T-helper 2 cell treated with Interferon-gamma antibody and Interleukin-4, amounts not matched to agents 5 μg/mL and 100 μg/mL, for 36 hours (primary cell): ENCODE results near the gene SMAD3.
A peak's percentile ranks its signal among the peaks of the same experiment; 100 is the strongest.
"Not testable (repeated sequence)": the region's sequence is repeated elsewhere in the genome, so short reads cannot be mapped to it uniquely, and the experiment has no call there.

ENCODE experiments used
- DNase-seq: peaks from one replicate; pipeline ENCODE4 v3.0.0; 2021; ENCODE audit warnings: low spot score
- H3K27ac Mint-ChIP-seq: one replicate; pipeline ENCODE4 v1.8.0; 2021; ENCODE audit warnings: mild to moderate bottlenecking, mixed read lengths
- H3K27me3 Mint-ChIP-seq: one replicate; pipeline ENCODE4 v1.8.0; 2021; ENCODE audit warnings: low read depth, mixed read lengths
- H3K36me3 Mint-ChIP-seq: one replicate; pipeline ENCODE4 v1.8.0; 2021; ENCODE audit warnings: low read depth, mixed read lengths
- H3K4me1 Mint-ChIP-seq: one replicate; pipeline ENCODE4 v1.8.0; 2021; ENCODE audit warnings: low read depth, mixed read lengths
- H3K4me3 Mint-ChIP-seq: one replicate; pipeline ENCODE4 v1.8.0; 2022; ENCODE audit warnings: mild to moderate bottlenecking, moderate library complexity, mixed read lengths
- H3K9me3 Mint-ChIP-seq: one replicate; pipeline ENCODE4 v1.8.0; 2021; ENCODE audit warnings: mixed read lengths

The SMAD3 gene

DNA sequence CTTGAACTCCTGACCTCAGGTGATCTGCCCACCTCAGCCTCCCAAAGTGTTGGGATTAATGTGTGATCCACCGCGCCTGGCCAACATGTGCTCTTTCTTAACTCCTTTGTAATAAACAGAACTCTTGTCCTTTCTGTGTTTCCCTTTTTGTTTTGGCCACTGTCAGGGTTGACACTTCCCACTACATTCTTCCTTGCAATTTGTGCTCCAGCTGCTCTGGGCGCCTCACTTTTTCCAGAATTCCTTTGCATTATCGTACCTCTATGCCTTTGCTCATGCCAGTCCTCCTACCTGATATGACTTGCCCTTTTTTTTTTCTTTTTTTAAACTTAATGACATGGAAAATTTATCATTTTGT, 38.8 kb upstream of the SMAD3 start:
- peaks cover 14% of the 10 kb centered on the region for H3K27me3 Mint-ChIP-seq
- H3K4me3 Mint-ChIP-seq, result no peak overlapping the region
- no peaks in the 10 kb centered on the region for H3K9me3 Mint-ChIP-seq
- DNase-seq, result no peak
- H3K36me3 Mint-ChIP-seq, result no peaks in the 10 kb centered on the region
- H3K4me1 Mint-ChIP-seq, result peaks cover 14% of the 10 kb centered on the region
- H3K27ac Mint-ChIP-seq, result no peak overlapping the region

DNA sequence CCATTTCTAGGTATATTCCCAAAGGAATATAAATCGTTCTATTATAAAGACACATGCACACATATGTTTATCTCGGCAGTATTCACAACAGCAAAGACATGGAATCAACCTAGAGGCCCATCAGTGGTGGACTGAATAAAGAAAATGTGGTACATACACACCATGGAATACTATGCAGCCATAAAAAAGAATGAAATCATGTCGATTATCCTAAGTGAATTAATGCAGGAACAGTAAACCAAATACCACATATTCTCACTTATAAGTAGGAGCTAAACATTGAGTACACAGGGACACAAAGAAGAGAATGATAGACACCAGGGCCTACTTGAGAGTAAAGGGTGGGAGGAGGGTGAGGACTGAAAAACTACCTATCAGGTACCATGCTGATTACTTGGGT, 37.0 kb upstream of the SMAD3 start:
- H3K27ac Mint-ChIP-seq, H3K27me3 Mint-ChIP-seq, H3K4me3 Mint-ChIP-seq, H3K36me3 Mint-ChIP-seq, H3K9me3 Mint-ChIP-seq, DNase-seq: not testable (repeated sequence)
- H3K4me1 Mint-ChIP-seq, result peaks cover 14% of the 10 kb centered on the region

DNA sequence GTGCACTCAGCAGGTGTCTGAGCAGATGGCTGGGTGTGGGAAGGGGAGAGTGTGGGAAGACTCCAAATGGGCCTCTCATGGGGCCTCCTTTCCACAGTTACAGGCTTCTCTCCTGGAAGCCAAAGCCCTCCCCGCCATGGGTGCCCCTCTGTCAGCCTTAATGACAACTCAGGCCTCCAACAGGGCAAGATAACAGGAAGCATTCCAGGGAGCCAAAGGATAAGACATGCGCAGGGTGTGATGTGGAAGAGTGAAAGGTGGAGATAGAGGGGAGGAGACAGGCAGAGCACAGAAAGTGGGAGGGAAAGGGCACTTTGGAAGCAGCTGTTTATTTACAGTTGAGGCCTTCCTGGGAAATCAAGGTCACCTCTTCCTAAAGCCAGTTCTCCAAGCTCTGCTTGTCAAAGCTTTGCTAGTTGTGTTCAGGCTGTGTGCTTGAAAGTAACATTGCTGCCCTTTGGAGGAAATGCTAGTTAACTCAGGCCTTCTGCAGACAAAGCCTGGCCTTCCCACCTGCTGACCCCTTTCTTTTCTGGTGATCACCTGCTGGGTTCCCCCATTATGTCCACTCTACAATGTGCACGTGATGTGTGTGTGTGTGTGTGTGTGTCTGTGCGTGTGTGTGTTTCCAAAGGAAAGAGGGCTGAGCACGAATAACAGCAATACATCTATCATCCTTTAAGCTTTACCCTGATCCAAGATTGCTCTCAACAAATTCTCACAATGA, 35.2 kb upstream of the SMAD3 start:
- H3K4me3 Mint-ChIP-seq, result no peak overlapping the region
- DNase-seq, result no peak
- no peaks in the 10 kb centered on the region for H3K36me3 Mint-ChIP-seq
- peaks cover 13% of the 10 kb centered on the region for H3K4me1 Mint-ChIP-seq
- H3K27me3 Mint-ChIP-seq, result peaks cover 16% of the 10 kb centered on the region
- no peak overlapping the region for H3K27ac Mint-ChIP-seq
- no peaks in the 10 kb centered on the region for H3K9me3 Mint-ChIP-seq

DNA sequence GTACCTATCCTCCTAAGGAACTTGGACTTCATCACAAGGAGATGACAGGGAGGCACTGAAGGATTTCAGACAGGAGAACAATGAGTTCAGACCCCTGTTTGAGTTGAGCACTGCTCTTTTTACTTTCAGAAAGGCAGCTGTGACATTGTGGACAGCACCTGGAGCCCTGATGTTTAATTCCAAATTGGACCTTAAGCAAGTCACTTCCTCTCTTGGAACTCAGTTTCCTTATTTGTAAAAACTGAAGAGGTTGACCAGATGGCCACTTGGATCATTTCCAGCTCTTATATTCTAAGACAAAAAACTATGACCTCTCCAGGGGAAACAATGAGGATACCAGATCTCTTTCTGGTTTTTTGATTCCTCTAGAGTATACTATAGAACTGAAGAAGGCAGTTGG, 34.1 kb upstream of the SMAD3 start:
- Mint-ChIP-seq H3K36me3 (no peaks in the 10 kb centered on the region), H3K27ac (no peak overlapping the region), H3K4me3 (no peak overlapping the region), H3K9me3 (no peaks in the 10 kb centered on the region), H3K27me3 (peaks cover 16% of the 10 kb centered on the region), H3K4me1 (peaks cover 6% of the 10 kb centered on the region)
- DNase-seq, result no peak

DNA sequence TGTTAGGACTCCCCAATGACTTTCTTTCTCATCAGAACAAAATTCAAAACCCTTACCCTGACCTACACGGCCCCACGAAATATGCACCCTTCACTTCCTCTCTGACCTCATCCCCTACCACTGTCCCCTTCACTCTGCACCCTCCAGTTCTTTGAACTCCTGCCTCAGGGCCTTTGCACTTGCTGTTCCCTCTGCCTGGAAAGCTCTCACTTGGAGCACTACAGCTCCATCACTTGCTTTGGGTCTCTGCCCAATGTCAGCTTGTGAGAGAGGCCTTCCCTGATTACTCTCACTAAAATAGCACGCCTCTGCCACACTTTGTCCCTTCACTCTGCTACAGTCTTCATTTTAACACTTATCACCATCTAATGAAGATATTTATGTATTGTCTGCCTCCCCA, 32.8 kb upstream of the SMAD3 start:
- H3K36me3 Mint-ChIP-seq, result no peaks in the 10 kb centered on the region
- DNase-seq, result no peak
- H3K4me3 Mint-ChIP-seq, result no peak overlapping the region
- no peaks in the 10 kb centered on the region for H3K9me3 Mint-ChIP-seq
- H3K27me3 Mint-ChIP-seq, result peaks cover 13% of the 10 kb centered on the region
- no peak overlapping the region for H3K27ac Mint-ChIP-seq
- peaks cover 13% of the 10 kb centered on the region for H3K4me1 Mint-ChIP-seq

DNA sequence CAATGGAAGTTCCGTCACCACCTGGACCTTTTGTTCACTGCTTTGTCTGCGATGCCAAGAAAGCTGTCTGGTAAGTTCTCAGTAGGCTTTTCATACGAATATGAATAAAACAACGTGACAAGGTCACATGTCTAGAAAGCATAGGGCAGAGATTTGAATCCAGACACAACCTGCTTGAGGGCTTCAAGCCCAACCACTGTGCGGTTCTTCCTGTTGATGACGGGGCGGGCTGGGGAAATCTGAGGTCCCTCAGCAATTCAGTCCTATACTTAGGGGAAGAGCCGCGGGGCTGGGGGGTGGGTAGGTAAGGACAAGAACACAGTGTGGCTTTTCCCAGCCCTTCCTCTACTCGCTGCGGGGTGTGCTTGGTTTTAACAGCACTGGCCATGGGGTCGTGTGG, 32.4 kb upstream of the SMAD3 start:
- DNase-seq, result no peak
- Mint-ChIP-seq H3K4me3 (no peak overlapping the region), H3K9me3 (no peaks in the 10 kb centered on the region), H3K27ac (no peak overlapping the region), H3K36me3 (no peaks in the 10 kb centered on the region), H3K4me1 (peaks cover 17% of the 10 kb centered on the region), H3K27me3 (peaks cover 13% of the 10 kb centered on the region)

DNA sequence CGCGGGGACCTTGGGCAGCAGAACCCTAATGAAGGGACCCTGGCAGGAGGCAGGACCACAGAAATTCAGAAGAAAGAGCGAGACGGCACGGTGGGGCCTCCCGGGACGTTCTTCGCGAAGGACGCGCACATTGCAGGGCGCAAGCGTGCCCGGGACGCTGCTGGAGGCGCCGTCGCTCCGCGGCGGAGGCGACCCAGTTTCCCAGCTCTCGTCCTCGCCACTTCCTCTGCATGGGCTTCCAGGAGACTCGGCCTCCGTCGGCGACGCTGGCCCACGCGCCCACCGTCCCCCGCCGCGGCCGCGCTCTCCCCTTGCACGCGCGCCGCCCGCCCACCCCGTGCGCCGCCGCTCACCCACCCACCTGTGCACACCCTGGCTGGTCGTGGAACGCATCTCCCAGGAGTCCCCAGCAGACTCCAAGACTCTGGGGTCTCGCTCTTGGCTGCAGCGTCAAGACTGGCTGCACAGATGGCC, 31.8 kb upstream of the SMAD3 start:
- no peak for DNase-seq
- H3K27ac Mint-ChIP-seq, result no peak overlapping the region
- peak overlapping the region; percentile 16 for H3K4me3 Mint-ChIP-seq
- H3K4me1 Mint-ChIP-seq, result peaks cover 23% of the 10 kb centered on the region
- H3K27me3 Mint-ChIP-seq, result peaks cover 13% of the 10 kb centered on the region
- H3K36me3 Mint-ChIP-seq, result no peaks in the 10 kb centered on the region
- H3K9me3 Mint-ChIP-seq, result no peaks in the 10 kb centered on the region

DNA sequence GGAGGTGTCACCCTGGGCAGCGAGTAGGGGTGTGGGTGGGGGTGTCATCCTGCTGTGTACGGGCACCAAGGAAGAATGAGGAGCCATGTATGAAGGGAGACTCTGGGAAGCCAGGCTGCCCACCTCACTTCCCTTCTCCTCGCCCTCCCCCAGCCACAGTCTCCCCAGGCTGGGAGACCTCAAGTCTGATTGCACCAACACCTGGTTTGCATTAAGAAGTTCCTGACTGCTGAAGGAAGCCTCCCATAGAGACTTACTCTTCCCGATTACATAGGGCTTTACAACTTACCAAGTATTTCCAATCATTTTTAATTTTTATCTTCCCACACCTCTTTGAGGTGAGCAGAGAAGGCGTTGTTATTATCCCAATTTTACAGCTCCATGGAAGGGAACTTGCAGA, 29.5 kb upstream of the SMAD3 start:
- Mint-ChIP-seq H3K4me3 (no peak overlapping the region), H3K27ac (no peak overlapping the region), H3K27me3 (peaks cover 9% of the 10 kb centered on the region), H3K9me3 (no peaks in the 10 kb centered on the region), H3K4me1 (peaks cover 39% of the 10 kb centered on the region), H3K36me3 (no peaks in the 10 kb centered on the region)
- no peak for DNase-seq

DNA sequence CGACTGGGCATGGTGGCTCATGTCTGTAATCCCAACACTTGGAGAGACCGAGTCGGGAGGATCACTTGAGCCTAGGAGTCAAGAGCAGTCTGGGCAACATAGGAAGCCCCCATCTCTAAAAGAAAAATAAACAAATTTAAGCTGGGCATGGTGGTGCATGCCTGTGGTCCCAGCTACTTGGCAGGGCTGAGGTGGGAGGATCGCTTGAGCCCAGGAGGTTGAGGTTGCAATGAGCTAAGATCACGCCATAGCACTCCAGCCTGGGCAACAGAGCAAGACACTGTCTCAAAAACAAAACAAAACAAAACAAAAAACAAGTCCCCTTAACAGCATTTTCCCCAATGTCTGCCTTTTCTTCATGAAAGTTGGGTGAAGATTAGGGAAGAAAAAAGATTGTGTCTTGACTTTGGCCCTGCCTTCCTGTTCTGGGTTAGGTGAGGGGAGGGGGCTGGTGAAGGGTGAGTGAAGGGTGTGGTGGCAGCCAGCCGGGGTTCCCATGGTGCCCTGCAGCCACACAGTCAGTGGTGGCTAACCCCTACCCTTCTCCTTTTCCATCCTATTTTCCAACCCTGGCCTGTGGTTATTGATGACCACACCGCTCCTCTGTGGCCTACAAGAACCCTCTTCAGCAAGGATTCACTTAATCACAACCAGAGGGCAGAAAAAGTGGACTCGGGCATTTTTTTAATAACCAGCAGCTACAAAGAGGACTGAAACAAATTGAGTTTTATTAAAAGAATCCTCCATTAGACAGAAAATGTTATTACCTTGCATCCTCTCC, 28.4 kb upstream of the SMAD3 start:
- Mint-ChIP-seq H3K36me3 (no peaks in the 10 kb centered on the region), H3K4me3 (no peak overlapping the region), H3K9me3 (no peaks in the 10 kb centered on the region), H3K27me3 (peaks cover 9% of the 10 kb centered on the region), H3K27ac (no peak overlapping the region), H3K4me1 (peaks cover 45% of the 10 kb centered on the region)
- DNase-seq, result no peak

DNA sequence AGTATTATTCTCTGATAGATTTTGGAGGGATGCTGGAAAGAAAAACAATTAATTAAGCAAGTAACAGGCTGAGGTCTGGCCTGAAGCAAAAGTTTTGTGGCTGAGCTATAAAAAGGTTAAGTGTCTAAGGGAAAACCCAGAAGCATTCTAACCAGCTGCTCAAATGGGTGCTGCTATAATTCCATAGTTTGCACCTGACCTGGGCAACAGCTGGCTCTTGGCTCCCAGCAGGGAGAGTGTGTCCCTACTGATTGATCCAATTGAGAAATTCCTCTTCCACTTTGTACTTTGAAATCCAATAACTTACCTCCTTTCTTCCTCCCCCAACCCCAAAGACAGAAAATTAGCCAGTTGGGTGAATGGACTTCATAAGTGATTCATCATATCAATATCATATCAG, 27.7 kb upstream of the SMAD3 start:
- peaks cover 52% of the 10 kb centered on the region for H3K4me1 Mint-ChIP-seq
- H3K27me3 Mint-ChIP-seq, result peaks cover 9% of the 10 kb centered on the region
- no peaks in the 10 kb centered on the region for H3K9me3 Mint-ChIP-seq
- H3K4me3 Mint-ChIP-seq, result peak overlapping the region; percentile 25
- no peak for DNase-seq
- H3K27ac Mint-ChIP-seq, result peak overlapping the region; percentile 22
- no peaks in the 10 kb centered on the region for H3K36me3 Mint-ChIP-seq

DNA sequence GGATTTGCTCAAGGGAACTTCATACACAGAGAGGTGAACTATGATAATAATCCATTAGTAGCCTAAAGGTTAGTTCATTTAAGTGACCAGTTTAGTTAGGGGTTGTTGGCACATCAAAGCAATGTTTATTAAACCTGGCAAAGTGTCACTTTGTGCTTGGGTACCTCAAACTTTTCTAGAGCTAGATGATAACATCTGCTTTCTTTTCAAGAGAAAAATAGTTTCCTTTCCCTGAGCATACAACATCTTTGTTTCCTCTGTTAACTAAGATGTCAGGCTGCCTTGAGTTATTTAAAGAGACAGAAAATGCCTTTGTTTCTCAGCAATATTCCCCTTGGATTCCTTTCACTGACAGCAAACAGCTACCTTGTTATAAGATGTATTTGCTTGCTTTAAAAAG, 26.7 kb upstream of the SMAD3 start:
- Mint-ChIP-seq H3K36me3 (no peaks in the 10 kb centered on the region), H3K27me3 (peaks cover 9% of the 10 kb centered on the region), H3K4me3 (peak overlapping the region; percentile 54), H3K9me3 (no peaks in the 10 kb centered on the region), H3K27ac (peak overlapping the region; percentile 66), H3K4me1 (peaks cover 58% of the 10 kb centered on the region)
- no peak for DNase-seq

DNA sequence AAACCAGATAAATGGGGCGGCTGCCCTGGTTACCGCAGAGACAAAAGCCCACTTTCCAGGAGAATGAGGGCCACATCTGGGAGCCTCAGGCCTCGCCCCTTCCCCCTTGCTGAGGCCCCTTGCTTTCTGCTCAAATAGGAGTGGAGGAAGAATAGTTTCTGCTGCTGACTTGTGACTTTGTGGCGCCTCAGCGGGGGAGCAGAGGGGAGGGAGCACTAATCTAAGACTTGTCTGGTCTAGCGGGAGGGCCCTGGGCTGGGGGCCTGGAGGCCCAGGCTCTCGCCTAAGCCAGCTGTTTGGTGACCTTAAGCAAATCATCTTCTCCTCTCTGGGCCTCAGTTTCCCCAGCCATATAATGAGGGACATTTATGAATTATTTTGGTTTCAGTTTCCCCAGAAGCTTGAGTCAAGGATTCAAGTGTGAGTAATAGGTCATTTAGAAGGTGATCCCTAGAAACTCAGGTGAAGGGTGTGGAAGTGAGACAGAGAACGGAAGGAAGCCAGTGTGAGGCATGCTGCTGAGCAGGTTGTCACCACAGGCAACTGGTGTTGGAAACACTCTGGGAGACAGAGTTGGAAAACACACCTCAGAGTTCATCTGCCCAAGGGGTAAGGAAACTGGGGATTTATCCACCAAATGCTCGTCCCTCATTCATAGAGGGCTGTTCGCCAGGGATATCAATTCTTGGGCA, 25.9 kb upstream of the SMAD3 start:
- Mint-ChIP-seq H3K27ac (peak overlapping the region; percentile 66), H3K4me3 (peak overlapping the region; percentile 54), H3K36me3 (no peaks in the 10 kb centered on the region), H3K9me3 (no peaks in the 10 kb centered on the region), H3K4me1 (peaks cover 56% of the 10 kb centered on the region), H3K27me3 (peaks cover 1% of the 10 kb centered on the region)
- no peak for DNase-seq

DNA sequence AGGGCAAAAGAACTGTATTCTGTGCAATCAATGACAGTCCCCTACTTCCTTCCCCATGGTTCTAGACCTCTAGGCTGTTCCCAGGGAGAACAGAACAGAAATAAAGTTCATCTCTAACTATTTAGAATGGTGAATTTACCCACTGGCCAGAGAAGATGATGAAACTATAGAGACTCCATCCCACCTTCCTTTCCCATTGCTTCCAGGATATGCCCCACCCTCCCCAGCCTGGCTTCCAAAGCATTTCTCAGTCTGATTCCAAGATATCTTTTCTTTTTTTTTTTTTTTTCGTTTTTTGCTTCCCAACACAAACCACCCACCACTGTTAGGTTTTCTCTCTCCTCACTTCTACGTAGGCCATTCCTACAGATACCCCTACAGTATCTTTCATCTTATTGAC, 25.1 kb upstream of the SMAD3 start:
- DNase-seq, result no peak
- Mint-ChIP-seq H3K27me3 (no peaks in the 10 kb centered on the region), H3K9me3 (no peaks in the 10 kb centered on the region), H3K36me3 (no peaks in the 10 kb centered on the region), H3K4me3 (no peak overlapping the region), H3K27ac (peak overlapping the region; percentile 20), H3K4me1 (peaks cover 52% of the 10 kb centered on the region)

DNA sequence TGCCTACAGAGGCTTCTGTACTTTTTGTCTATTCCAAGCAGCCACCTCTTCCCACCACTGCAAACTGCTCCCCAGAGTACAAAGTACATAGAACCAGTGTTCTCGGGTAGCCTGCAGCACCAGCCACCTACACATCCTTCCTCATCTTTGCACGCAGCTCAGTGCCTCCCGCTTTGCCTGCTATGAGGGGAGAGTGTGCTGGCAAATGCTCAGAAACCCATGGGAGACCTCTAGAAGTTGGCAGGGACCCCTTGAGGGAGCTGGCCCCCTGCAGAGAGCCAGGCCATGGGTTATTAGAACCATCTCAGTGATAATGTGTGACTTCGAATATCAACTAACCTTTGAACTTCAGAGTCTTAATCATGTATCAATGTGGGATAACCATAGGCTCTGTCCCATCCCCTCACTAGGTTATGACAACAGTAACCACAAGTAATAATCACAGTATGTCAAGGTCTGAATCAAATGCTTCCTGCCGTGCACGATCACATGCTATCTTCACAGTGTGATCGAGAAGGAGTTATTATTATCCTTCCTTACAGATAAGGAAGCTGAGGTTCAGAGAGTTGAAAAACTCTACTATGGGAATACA, 22.8 kb upstream of the SMAD3 start:
- H3K36me3 Mint-ChIP-seq, result no peaks in the 10 kb centered on the region
- H3K4me1 Mint-ChIP-seq, result peaks cover 45% of the 10 kb centered on the region
- no peaks in the 10 kb centered on the region for H3K27me3 Mint-ChIP-seq
- no peaks in the 10 kb centered on the region for H3K9me3 Mint-ChIP-seq
- peak overlapping the region; percentile 52 for H3K27ac Mint-ChIP-seq
- DNase-seq, result no peak
- H3K4me3 Mint-ChIP-seq, result peak overlapping the region; percentile 38
